DND-41 (cell line): ENCODE measurements around the gene POLDIP3.
A peak's percentile ranks its signal among the peaks of the same experiment; 100 is the strongest.

Experiments used
- ATAC-seq: fragments of 200-7000 bp; cut with Tn5 transposase; 3 replicates; pipeline ENCODE4 v1.9.1; 2021; ENCODE audit warnings: low read depth; ENCODE audit not compliant: insufficient read depth
- DNase-seq: peaks from one replicate; pipeline ENCODE4 v3.0.0-alpha.2; 2020
- H2AFZ ChIP-seq: 2 replicates; pipeline ENCODE4 v1.6.0; 2012; ENCODE audit warnings: low read depth, low read length
- H3K27ac ChIP-seq: 2 replicates; pipeline ENCODE4 v1.5.1; 2012; ENCODE audit warnings: low read length, inconsistent platforms
- H3K27me3 ChIP-seq: fragments of 200-600 bp; sonication (generic); 2 replicates; pipeline ENCODE4 v1.6.0; 2012; ENCODE audit warnings: low read length, mild to moderate bottlenecking, inconsistent platforms; ENCODE audit not compliant: insufficient read depth, poor library complexity
- H3K36me3 ChIP-seq: 2 replicates; pipeline ENCODE4 v1.5.1; 2012; ENCODE audit warnings: low read length, inconsistent platforms; ENCODE audit not compliant: insufficient read depth
- H3K4me1 ChIP-seq: 2 replicates; pipeline ENCODE4 v1.5.1; 2012; ENCODE audit warnings: mild to moderate bottlenecking, low read length; ENCODE audit not compliant: insufficient read depth
- H3K4me2 ChIP-seq: 2 replicates; pipeline ENCODE4 v1.6.0; 2012; ENCODE audit warnings: mild to moderate bottlenecking, moderate library complexity, low read length, inconsistent platforms; ENCODE audit not compliant: insufficient read depth
- H3K4me3 ChIP-seq, 2 experiments: fragments of 200-600 bp in 1 of 2; shearing (Covaris generic) in 1 of 2; 2 replicates each; pipeline ENCODE4 v1.5.1; 2012 to 2016; ENCODE audit warnings: inconsistent platforms in 2 of 2, low read length in 2 of 2, mild to moderate bottlenecking in 2 of 2, low read depth in 1 of 2, moderate library complexity in 1 of 2
- H3K79me2 ChIP-seq: 2 replicates; pipeline ENCODE4 v1.6.0; 2012; ENCODE audit warnings: low read length, inconsistent platforms; ENCODE audit not compliant: insufficient read depth
- H3K9ac ChIP-seq: 2 replicates; pipeline ENCODE4 v1.6.0; 2012; ENCODE audit warnings: low read depth, mild to moderate bottlenecking, inconsistent platforms, low read length, moderate library complexity
- H3K9me3 ChIP-seq: 2 replicates; pipeline ENCODE4 v1.5.1; 2012; ENCODE audit warnings: low read length, moderate library complexity, mild to moderate bottlenecking, inconsistent platforms; ENCODE audit not compliant: insufficient read depth, severe bottlenecking
- H4K20me1 ChIP-seq: 2 replicates; pipeline ENCODE4 v1.6.0; 2012; ENCODE audit warnings: low read length; ENCODE audit not compliant: insufficient read depth
- EZH2 ChIP-seq: IDR thresholded peaks from 3 replicates; pipeline ENCODE4 v1.6.1; 2012; ENCODE audit warnings: borderline replicate concordance, low read depth, mild to moderate bottlenecking, moderate library complexity, low read length, inconsistent platforms; ENCODE audit not compliant: severe bottlenecking
- TF ChIP-seq, protein P1 (sequence below): IDR thresholded peaks from 2 replicates; pipeline ENCODE4 v1.5.1; 2012; ENCODE audit warnings: borderline replicate concordance, low read length, moderate library complexity, mild to moderate bottlenecking; ENCODE audit not compliant: poor library complexity, severe bottlenecking; ENCODE audit errors: extremely low read depth

Gene POLDIP3

GRCh38 chr22:42615092-42615859 lies 593 bp upstream of the POLDIP3 start:
- Histone ChIP-seq H3K4me3 (peak overlapping the region in 1 of 2 experiments; percentile 95; a peak in 3 of 4 replicates), H3K79me2 (peaks cover 44% of the 10 kb centered on the region), H3K9me3 (no peaks in the 10 kb centered on the region), H2AFZ (peak overlapping the region; percentile 38), H3K27me3 (no peaks in the 10 kb centered on the region), H3K9ac (peak overlapping the region; percentile 93), H3K36me3 (peaks cover 40% of the 10 kb centered on the region), H3K27ac (peak overlapping the region; percentile 91), H4K20me1 (peaks cover 34% of the 10 kb centered on the region), H3K4me2 (peak overlapping the region; percentile 60), H3K4me1 (peaks cover 53% of the 10 kb centered on the region)
- DNase-seq: peak; percentile 97
- peak; percentile 85 for ATAC-seq
- no peak for TF ChIP-seq EZH2
- TF ChIP-seq, protein P1, sequence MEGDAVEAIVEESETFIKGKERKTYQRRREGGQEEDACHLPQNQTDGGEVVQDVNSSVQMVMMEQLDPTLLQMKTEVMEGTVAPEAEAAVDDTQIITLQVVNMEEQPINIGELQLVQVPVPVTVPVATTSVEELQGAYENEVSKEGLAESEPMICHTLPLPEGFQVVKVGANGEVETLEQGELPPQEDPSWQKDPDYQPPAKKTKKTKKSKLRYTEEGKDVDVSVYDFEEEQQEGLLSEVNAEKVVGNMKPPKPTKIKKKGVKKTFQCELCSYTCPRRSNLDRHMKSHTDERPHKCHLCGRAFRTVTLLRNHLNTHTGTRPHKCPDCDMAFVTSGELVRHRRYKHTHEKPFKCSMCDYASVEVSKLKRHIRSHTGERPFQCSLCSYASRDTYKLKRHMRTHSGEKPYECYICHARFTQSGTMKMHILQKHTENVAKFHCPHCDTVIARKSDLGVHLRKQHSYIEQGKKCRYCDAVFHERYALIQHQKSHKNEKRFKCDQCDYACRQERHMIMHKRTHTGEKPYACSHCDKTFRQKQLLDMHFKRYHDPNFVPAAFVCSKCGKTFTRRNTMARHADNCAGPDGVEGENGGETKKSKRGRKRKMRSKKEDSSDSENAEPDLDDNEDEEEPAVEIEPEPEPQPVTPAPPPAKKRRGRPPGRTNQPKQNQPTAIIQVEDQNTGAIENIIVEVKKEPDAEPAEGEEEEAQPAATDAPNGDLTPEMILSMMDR: no peak

DNA sequence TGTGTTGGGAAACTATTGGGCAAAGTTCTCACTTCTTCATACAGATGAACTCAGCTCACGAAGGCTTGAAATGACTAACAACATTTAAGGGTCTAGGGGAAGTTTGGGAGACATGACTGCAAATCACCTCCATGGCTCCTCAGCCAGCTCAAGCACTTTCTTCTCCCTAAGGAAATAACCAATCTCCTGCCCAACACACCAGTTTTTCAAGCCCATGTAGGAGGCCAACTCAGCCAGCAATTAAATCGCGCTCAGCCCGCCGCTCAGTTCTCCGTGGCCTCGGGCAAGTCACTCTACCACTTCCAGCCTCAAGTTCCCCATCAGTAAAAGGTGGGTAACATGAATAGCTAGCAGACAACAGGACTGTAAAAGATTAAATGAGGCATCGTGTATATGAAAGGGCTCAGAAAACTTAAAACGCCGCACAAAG lies 796 bp downstream of the POLDIP3 start:
- DNase-seq (no peak), ATAC-seq (no peak)
- Histone ChIP-seq H3K27ac (peak overlapping the region; percentile 91), H3K9ac (peak overlapping the region; percentile 93), H4K20me1 (peaks cover 44% of the 10 kb centered on the region), H3K9me3 (no peaks in the 10 kb centered on the region), H3K36me3 (peaks cover 37% of the 10 kb centered on the region), H3K4me3 (peak overlapping the region; percentile 91 to 95), H3K27me3 (no peaks in the 10 kb centered on the region), H2AFZ (peak overlapping the region; percentile 73), H3K4me1 (peaks cover 55% of the 10 kb centered on the region), H3K79me2 (peaks cover 58% of the 10 kb centered on the region), H3K4me2 (peak overlapping the region; percentile 85)
- no peak for TF ChIP-seq EZH2
- TF ChIP-seq, protein P1: peak; percentile 2

GRCh38 chr22:42612336-42612735 lies 2.3 kb downstream of the POLDIP3 start:
- DNase-seq (no peak), ATAC-seq (no peak)
- peak overlapping the region; percentile 85 for H3K4me2 ChIP-seq
- peak overlapping the region; percentile 63; the same call in 1 of the 2 replicates for H3K27ac ChIP-seq
- H3K9me3 ChIP-seq: no peaks in the 10 kb centered on the region
- H2AFZ ChIP-seq: no peak overlapping the region
- peaks cover 49% of the 10 kb centered on the region for H4K20me1 ChIP-seq
- peaks cover 73% of the 10 kb centered on the region for H3K79me2 ChIP-seq
- peaks cover 48% of the 10 kb centered on the region for H3K4me1 ChIP-seq
- TF ChIP-seq, protein P1: no peak
- no peak for TF ChIP-seq EZH2
- H3K27me3 ChIP-seq: no peaks in the 10 kb centered on the region
- peaks cover 44% of the 10 kb centered on the region for H3K36me3 ChIP-seq
- 0 out of 4 replicates have a peak overlapping the region, but pooled peaks of 1 of the 2 experiments have one; percentile 95 for H3K4me3 ChIP-seq
- H3K9ac ChIP-seq: peak overlapping the region; percentile 93; the same call in 1 of the 2 replicates
